GM19043 (cell line): ENCODE data around the gene S100A14.

Source experiments
- ATAC-seq: cut with Tn5 transposase; IDR thresholded peaks from one replicate; pipeline ENCODE4 v1.9.1; 2021; ENCODE audit warnings: low read depth; ENCODE audit not compliant: unreplicated experiment

S100A14 gene

GRCh38 chr1:153617663-153618062, 1.5 kb upstream of the S100A14 start:
- ATAC-seq, result no peak

GRCh38 chr1:153616917-153617311, 789 bp upstream of the S100A14 start:
- no peak for ATAC-seq

- no peak for ATAC-seq
These were observed 719 bp downstream of the S100A14 start for GRCh38 chr1:153615406-153615805.

GRCh38 chr1:153614906-153615305, 1.2 kb downstream of the S100A14 start:
- ATAC-seq, result no peak

- ATAC-seq, result no peak
These were observed 1.8 kb downstream of the S100A14 start for GRCh38 chr1:153614189-153614900.

GRCh38 chr1:153613406-153613805, 2.7 kb downstream of the S100A14 start:
- ATAC-seq, result no peak

GRCh38 chr1:153612755-153613331, 3.3 kb downstream of the S100A14 start, which contains the start of gene S100A16:
Gene S100A16, minus strand, starts transcription at chr1:153613137. Its CDS starts 4,986 bp downstream, at chr1:153608151.
- no peak for ATAC-seq

GRCh38 chr1:153612111-153612754, 3.9 kb downstream of the S100A14 start:
- no peak for ATAC-seq

- ATAC-seq, result no peak
These were observed 4.8 kb downstream of the S100A14 start for GRCh38 chr1:153611356-153611755.

GRCh38 chr1:153610811-153611301, 5.3 kb downstream of the S100A14 start:
- ATAC-seq, result no peak

- no peak for ATAC-seq
These were observed 5.8 kb downstream of the S100A14 start for GRCh38 chr1:153610334-153610733.

GRCh38 chr1:153609585-153609907, 6.6 kb downstream of the S100A14 start:
- ATAC-seq, result no peak

- no peak for ATAC-seq
These were observed 7.2 kb downstream of the S100A14 start for GRCh38 chr1:153608742-153609584.

GRCh38 chr1:153608089-153608682, 7.9 kb downstream of the S100A14 start:
- ATAC-seq, result no peak

GRCh38 chr1:153607381-153607780, 8.7 kb downstream of the S100A14 start:
- no peak for ATAC-seq

GRCh38 chr1:153606194-153606593, 9.9 kb downstream of the S100A14 start:
- no peak for ATAC-seq

- no peak for ATAC-seq
These were observed 13.4 kb downstream of the S100A14 start for GRCh38 chr1:153602749-153603148.

GRCh38 chr1:153599847-153600246, 16.3 kb downstream of the S100A14 start:
- ATAC-seq, result no peak

GRCh38 chr1:153598309-153599172, 17.6 kb downstream of the S100A14 start:
- peak; percentile 99 for ATAC-seq

GRCh38 chr1:153597206-153597605, 18.9 kb downstream of the S100A14 start:
- no peak for ATAC-seq
